K562 (cell line): ENCODE measurements around the gene PCNX4. TPM values are rescaled to one million over a fixed set of nuclear protein-coding genes. Genes with fewer than 3 reads are reported as not detected.

Experiments
- BDP1 ChIP-seq: IDR thresholded peaks from 3 replicates; pipeline ENCODE4 v1.6.1; 2011; ENCODE audit not compliant: insufficient read length, insufficient read depth
- CBX1 ChIP-seq: sonication (generic); IDR thresholded peaks from 2 replicates; pipeline ENCODE4 v1.6.1; 2016; ENCODE audit warnings: antibody characterized with exemption, low read depth, mild to moderate bottlenecking
- CEBPB ChIP-seq: fragments of 450-650 bp; IDR thresholded peaks from 2 replicates; pipeline ENCODE4 v1.6.1; 2016; ENCODE audit warnings: missing genetic modification characterization, missing compliant biosample characterization
- ELF1 ChIP-seq: fragments of 200-800 bp; sonication (Bioruptor generic); IDR thresholded peaks from 2 replicates; pipeline ENCODE4 v1.6.1; 2016; ENCODE audit warnings: missing genetic modification characterization, missing compliant biosample characterization
- EP400 ChIP-seq: fragments of 450-650 bp; IDR thresholded peaks from 2 replicates; pipeline ENCODE4 v1.6.1; 2017; ENCODE audit warnings: antibody characterized with exemption, mild to moderate bottlenecking, moderate library complexity
- HDAC8 ChIP-seq: fragments of 450-650 bp; IDR thresholded peaks from 2 replicates; pipeline ENCODE4 v1.6.1; 2016; ENCODE audit warnings: mild to moderate bottlenecking, missing genetic modification characterization, moderate library complexity, missing compliant biosample characterization
- JUNB ChIP-seq: fragments of 450-650 bp; formaldehyde crosslinking; conservative IDR thresholded peaks from 2 replicates; pipeline ENCODE4 v1.4.0; 2020; ENCODE audit warnings: mild to moderate bottlenecking
- KAT8 ChIP-seq: fragments of 450-650 bp; IDR thresholded peaks from 2 replicates; pipeline ENCODE4 v1.6.1; 2016; ENCODE audit warnings: low read depth, mild to moderate bottlenecking
- MAFG ChIP-seq: fragments of 450-650 bp; conservative IDR thresholded peaks from 2 replicates; pipeline ENCODE4 v1.6.1; 2016; ENCODE audit warnings: missing genetic modification characterization, missing compliant biosample characterization
- PCBP2 ChIP-seq: fragments of 200-400 bp; formaldehyde crosslinking; IDR thresholded peaks from 2 replicates; pipeline ENCODE4 v1.6.1; 2018; ENCODE audit warnings: low read length, low read depth, mild to moderate bottlenecking, moderate library complexity; ENCODE audit not compliant: poor library complexity, severe bottlenecking
- PML ChIP-seq: IDR thresholded peaks from 2 replicates; pipeline ENCODE4 v1.6.1; 2012; ENCODE audit warnings: low read length, inconsistent platforms
- RBFOX2 ChIP-seq: fragments of 200-400 bp; formaldehyde crosslinking; IDR thresholded peaks from 2 replicates; pipeline ENCODE4 v1.6.1; 2017; ENCODE audit warnings: low read depth, mild to moderate bottlenecking, low read length, moderate library complexity
- RBM39 ChIP-seq: fragments of 200-400 bp; formaldehyde crosslinking; optimal IDR thresholded peaks from 2 replicates; pipeline ENCODE3; 2018; ENCODE audit warnings: low read depth, low read length
- RHOXF2B ChIP-seq: fragments of 250-450 bp; sonication (Bioruptor Pico); conservative IDR thresholded peaks from 2 replicates; pipeline ENCODE4 v1.5.1; 2021
- RUNX1 ChIP-seq: sonication (generic); IDR thresholded peaks from 2 replicates; pipeline ENCODE4 v1.6.1; 2016; ENCODE audit warnings: antibody characterized with exemption, low read depth
- SOX6 ChIP-seq: fragments of 450-650 bp; IDR thresholded peaks from 2 replicates; pipeline ENCODE4 v1.6.1; 2014; ENCODE audit warnings: mild to moderate bottlenecking
- polyA plus RNA-seq, 8 experiments: library from polyadenylated mRNA; depleted of rRNA in 4 of 8; stranded (reverse) in 5 of 8; unstranded in 3 of 8; fragments of >200 nt; fragmentation: Nextera tagmentation in 2 of 8; fragmentation: Illumina TruSeq in 1 of 8; extraction: Ambion mirVana in 2 of 8; extraction: Trizol in 1 of 8; gene quantifications; 2 replicates each; pipeline versions ENCODE4 v1.2.1 to v1.2.3, GENCODE V29; 2011 to 2014; ENCODE audit warnings: inconsistent platforms in 1 of 8, missing spikeins in 1 of 8
- total RNA-seq, 7 experiments: library from RNA; depleted of rRNA in 6 of 7; stranded (reverse); fragments of >200 nt in 6 of 7; fragmentation: Illumina TruSeq in 2 of 7; extraction: Trizol in 2 of 7; gene quantifications; 2 replicates each; pipeline versions ENCODE4 v1.2.1 to v1.2.3, GENCODE V29; 2011 to 2021; ENCODE audit warnings: low replicate concordance in 1 of 7
- TF ChIP-seq, protein P1 (sequence below): fragments of 450-650 bp; IDR thresholded peaks from 2 replicates; pipeline ENCODE4 v1.6.1; 2018; ENCODE audit not compliant: partially characterized antibody
- TF ChIP-seq, protein P2 (sequence below): fragments of 450-650 bp; conservative IDR thresholded peaks from 2 replicates; pipeline ENCODE4 v1.6.1; 2016; ENCODE audit warnings: missing genetic modification characterization, low read depth, mild to moderate bottlenecking, control low read depth, missing compliant biosample characterization
- TF ChIP-seq, protein P3 (sequence below): fragments of 250-450 bp; sonication (Bioruptor Pico); IDR thresholded peaks from 2 replicates; pipeline ENCODE4 v1.4.0; 2020
- TF ChIP-seq, protein P4 (sequence below), 2 experiments: fragments of 450-650 bp; IDR thresholded peaks; 2 replicates each; pipeline ENCODE4 v1.6.1; 2016

Gene PCNX4
- total and polyA plus RNA-seq, 9 of the 15 experiments (the other 6 are each of a cell fraction or from before 2014, with no cell fraction given) = 10.0 to 41.2 (median 22.4) TPM

DNA sequence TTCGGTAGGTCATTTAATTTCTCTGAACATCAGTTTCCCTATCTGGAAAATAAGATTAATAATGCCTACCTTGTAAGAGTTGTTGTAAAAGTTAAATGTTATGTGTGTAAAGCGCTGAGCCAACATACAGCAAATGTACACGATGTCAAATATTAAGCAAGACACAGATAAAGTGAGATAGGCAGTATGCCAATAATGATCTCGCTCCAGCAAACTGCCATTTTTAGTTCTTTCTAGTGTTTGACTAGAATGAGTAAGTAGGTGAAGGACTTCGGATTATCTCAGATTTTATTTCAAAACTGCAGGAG is 72.6 kb downstream of the PCNX4 start (continued):
- TF ChIP-seq, protein P1, sequence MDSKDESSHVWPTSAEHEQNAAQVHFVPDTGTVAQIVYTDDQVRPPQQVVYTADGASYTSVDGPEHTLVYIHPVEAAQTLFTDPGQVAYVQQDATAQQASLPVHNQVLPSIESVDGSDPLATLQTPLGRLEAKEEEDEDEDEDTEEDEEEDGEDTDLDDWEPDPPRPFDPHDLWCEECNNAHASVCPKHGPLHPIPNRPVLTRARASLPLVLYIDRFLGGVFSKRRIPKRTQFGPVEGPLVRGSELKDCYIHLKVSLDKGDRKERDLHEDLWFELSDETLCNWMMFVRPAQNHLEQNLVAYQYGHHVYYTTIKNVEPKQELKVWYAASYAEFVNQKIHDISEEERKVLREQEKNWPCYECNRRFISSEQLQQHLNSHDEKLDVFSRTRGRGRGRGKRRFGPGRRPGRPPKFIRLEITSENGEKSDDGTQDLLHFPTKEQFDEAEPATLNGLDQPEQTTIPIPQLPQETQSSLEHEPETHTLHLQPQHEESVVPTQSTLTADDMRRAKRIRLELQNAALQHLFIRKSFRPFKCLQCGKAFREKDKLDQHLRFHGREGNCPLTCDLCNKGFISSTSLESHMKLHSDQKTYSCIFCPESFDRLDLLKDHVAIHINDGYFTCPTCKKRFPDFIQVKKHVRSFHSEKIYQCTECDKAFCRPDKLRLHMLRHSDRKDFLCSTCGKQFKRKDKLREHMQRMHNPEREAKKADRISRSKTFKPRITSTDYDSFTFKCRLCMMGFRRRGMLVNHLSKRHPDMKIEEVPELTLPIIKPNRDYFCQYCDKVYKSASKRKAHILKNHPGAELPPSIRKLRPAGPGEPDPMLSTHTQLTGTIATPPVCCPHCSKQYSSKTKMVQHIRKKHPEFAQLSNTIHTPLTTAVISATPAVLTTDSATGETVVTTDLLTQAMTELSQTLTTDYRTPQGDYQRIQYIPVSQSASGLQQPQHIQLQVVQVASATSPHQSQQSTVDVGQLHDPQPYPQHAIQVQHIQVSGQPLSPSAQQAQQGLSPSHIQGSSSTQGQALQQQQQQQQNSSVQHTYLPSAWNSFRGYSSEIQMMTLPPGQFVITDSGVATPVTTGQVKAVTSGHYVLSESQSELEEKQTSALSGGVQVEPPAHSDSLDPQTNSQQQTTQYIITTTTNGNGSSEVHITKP = no peak
- TF ChIP-seq PML (no peak), JUNB (no peak), EP400 (0 out of 2 replicates have a peak, but pooled peaks have one; percentile 41), PCBP2 (no peak), KAT8 (no peak), MAFG (tag) (no peak), CBX1 (no peak), RUNX1 (no peak), RBM39 (no peak), ELF1 (tag) (peak; percentile 53; the same call in 1 of the 2 replicates), SOX6 (no peak), RBFOX2 (no peak), CEBPB (tag) (peak; percentile 87), HDAC8 (no peak), BDP1 (no peak), RHOXF2B (CRISPR knock-in tag) (no peak)
- TF ChIP-seq, protein P2, sequence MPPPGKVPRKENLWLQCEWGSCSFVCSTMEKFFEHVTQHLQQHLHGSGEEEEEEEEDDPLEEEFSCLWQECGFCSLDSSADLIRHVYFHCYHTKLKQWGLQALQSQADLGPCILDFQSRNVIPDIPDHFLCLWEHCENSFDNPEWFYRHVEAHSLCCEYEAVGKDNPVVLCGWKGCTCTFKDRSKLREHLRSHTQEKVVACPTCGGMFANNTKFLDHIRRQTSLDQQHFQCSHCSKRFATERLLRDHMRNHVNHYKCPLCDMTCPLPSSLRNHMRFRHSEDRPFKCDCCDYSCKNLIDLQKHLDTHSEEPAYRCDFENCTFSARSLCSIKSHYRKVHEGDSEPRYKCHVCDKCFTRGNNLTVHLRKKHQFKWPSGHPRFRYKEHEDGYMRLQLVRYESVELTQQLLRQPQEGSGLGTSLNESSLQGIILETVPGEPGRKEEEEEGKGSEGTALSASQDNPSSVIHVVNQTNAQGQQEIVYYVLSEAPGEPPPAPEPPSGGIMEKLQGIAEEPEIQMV (tag) = no peak
- TF ChIP-seq, protein P3, sequence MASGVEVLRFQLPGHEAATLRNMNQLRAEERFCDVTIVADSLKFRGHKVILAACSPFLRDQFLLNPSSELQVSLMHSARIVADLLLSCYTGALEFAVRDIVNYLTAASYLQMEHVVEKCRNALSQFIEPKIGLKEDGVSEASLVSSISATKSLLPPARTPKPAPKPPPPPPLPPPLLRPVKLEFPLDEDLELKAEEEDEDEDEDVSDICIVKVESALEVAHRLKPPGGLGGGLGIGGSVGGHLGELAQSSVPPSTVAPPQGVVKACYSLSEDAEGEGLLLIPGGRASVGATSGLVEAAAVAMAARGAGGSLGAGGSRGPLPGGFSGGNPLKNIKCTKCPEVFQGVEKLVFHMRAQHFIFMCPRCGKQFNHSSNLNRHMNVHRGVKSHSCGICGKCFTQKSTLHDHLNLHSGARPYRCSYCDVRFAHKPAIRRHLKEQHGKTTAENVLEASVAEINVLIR (CRISPR knock-in tag) = no peak
- TF ChIP-seq, protein P4, sequence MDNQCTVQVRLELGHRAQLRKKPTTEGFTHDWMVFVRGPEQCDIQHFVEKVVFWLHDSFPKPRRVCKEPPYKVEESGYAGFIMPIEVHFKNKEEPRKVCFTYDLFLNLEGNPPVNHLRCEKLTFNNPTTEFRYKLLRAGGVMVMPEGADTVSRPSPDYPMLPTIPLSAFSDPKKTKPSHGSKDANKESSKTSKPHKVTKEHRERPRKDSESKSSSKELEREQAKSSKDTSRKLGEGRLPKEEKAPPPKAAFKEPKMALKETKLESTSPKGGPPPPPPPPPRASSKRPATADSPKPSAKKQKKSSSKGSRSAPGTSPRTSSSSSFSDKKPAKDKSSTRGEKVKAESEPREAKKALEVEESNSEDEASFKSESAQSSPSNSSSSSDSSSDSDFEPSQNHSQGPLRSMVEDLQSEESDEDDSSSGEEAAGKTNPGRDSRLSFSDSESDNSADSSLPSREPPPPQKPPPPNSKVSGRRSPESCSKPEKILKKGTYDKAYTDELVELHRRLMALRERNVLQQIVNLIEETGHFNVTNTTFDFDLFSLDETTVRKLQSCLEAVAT (IDR thresholded peaks at IDR 0.05) = no peak
